HepG2 (cell line): Measurements from ENCODE around the gene KRT12. TPM values are rescaled to one million over a fixed set of nuclear protein-coding genes. Genes with fewer than 3 reads are reported as not detected.

Experiments used
- CCAR2 ChIP-seq: fragments of 200-400 bp; formaldehyde crosslinking; optimal IDR thresholded peaks from 2 replicates; pipeline ENCODE3; 2018; ENCODE audit warnings: low read depth, mild to moderate bottlenecking, low read length, moderate library complexity
- CEBPB ChIP-seq: IDR thresholded peaks from 2 replicates; pipeline ENCODE4 v1.6.1; 2011; ENCODE audit warnings: low read depth, low read length, improper control_type of control experiment, borderline replicate concordance
- EEA1 ChIP-seq: sonication (generic); formaldehyde crosslinking; IDR thresholded peaks from 2 replicates; pipeline ENCODE4 v1.5.1; 2020; ENCODE audit warnings: mild to moderate bottlenecking, missing genetic modification reagents, borderline replicate concordance
- KDM4B ChIP-seq: sonication (generic); formaldehyde crosslinking; IDR thresholded peaks from 2 replicates; pipeline ENCODE4 v1.4.0; 2020; ENCODE audit warnings: missing genetic modification reagents
- MED1 ChIP-seq: sonication (generic); formaldehyde crosslinking; IDR thresholded peaks from 2 replicates; pipeline ENCODE4 v1.4.0; 2020; ENCODE audit warnings: missing genetic modification reagents
- MED8 ChIP-seq: sonication (generic); formaldehyde crosslinking; IDR thresholded peaks from 2 replicates; pipeline ENCODE4 v1.8.1; 2023; ENCODE audit warnings: mild to moderate bottlenecking, missing genetic modification reagents; ENCODE audit not compliant: insufficient replicate concordance
- MEIS2 ChIP-seq: sonication (generic); formaldehyde crosslinking; IDR thresholded peaks from 2 replicates; pipeline ENCODE4 v1.9.0; 2021; ENCODE audit warnings: mild to moderate bottlenecking, missing genetic modification reagents
- NFE2 ChIP-seq: sonication (generic); formaldehyde crosslinking; IDR thresholded peaks from 2 replicates; pipeline ENCODE4 v1.4.0; 2020; ENCODE audit warnings: missing genetic modification reagents
- NR2F2 ChIP-seq: IDR thresholded peaks from 2 replicates; pipeline ENCODE4 v1.6.1; 2012; ENCODE audit warnings: low read depth, inconsistent platforms, borderline replicate concordance
- POGK ChIP-seq: sonication (generic); formaldehyde crosslinking; conservative IDR thresholded peaks from 2 replicates; pipeline ENCODE4 v1.8.0; 2022; ENCODE audit warnings: mild to moderate bottlenecking, moderate library complexity, missing genetic modification reagents
- SCMH1 ChIP-seq: sonication (generic); formaldehyde crosslinking; IDR thresholded peaks from 2 replicates; pipeline ENCODE4 v1.9.0; 2021; ENCODE audit warnings: missing genetic modification reagents, mild to moderate bottlenecking, borderline replicate concordance
- SP1 ChIP-seq, 2 experiments: fragments of 450-650 bp in 1 of 2; sonication (generic) in 1 of 2; formaldehyde crosslinking in 1 of 2; IDR thresholded peaks; 2 replicates each; pipeline versions ENCODE4 v1.4.0 to v1.6.1; 2016 to 2020; ENCODE audit warnings: missing genetic modification reagents in 1 of 2
- ZFY ChIP-seq: sonication (generic); formaldehyde crosslinking; IDR thresholded peaks from 2 replicates; pipeline ENCODE4 v1.4.0; 2020; ENCODE audit warnings: missing genetic modification reagents
- ZMAT3 ChIP-seq: sonication (generic); formaldehyde crosslinking; conservative IDR thresholded peaks from 2 replicates; pipeline ENCODE4 v1.7.0; 2021; ENCODE audit warnings: missing genetic modification reagents
- ZNF407 ChIP-seq: sonication (generic); formaldehyde crosslinking; IDR thresholded peaks from one replicate; pipeline ENCODE4 v1.5.1; 2020; ENCODE audit warnings: mild to moderate bottlenecking, missing genetic modification reagents; ENCODE audit errors: not compliant biosample characterization
- polyA plus RNA-seq, 8 experiments: library from polyadenylated mRNA; depleted of rRNA in 3 of 8; stranded (reverse) in 7 of 8; unstranded in 1 of 8; fragments of >200 nt; fragmentation: Illumina TruSeq in 4 of 8; extraction: Trizol in 4 of 8; gene quantifications; 2 replicates each; pipeline versions ENCODE4 v1.2.1 to v1.2.3, GENCODE V29; 2011 to 2016; ENCODE audit warnings: low read depth in 4 of 8, missing spikeins in 1 of 8, mixed read lengths in 1 of 8; ENCODE audit not compliant: insufficient read depth in 1 of 8
- total RNA-seq, 5 experiments: library from RNA; depleted of rRNA; stranded (reverse); fragments of >200 nt; fragmentation: Illumina TruSeq; extraction: Trizol; gene quantifications; 2 replicates each; pipeline ENCODE4 v1.2.3, GENCODE V29; 2016; ENCODE audit warnings: low read depth in 1 of 5
- TF ChIP-seq, protein P1 (sequence below): sonication (generic); formaldehyde crosslinking; conservative IDR thresholded peaks from 2 replicates; pipeline ENCODE4 v1.4.0; 2020; ENCODE audit warnings: missing genetic modification reagents

KRT12 gene
- total and polyA plus RNA-seq, 2 of the 13 experiments (the other 11 are each of a cell fraction or from before 2014, with no cell fraction given), result 0.07 to 0.09 TPM

DNA sequence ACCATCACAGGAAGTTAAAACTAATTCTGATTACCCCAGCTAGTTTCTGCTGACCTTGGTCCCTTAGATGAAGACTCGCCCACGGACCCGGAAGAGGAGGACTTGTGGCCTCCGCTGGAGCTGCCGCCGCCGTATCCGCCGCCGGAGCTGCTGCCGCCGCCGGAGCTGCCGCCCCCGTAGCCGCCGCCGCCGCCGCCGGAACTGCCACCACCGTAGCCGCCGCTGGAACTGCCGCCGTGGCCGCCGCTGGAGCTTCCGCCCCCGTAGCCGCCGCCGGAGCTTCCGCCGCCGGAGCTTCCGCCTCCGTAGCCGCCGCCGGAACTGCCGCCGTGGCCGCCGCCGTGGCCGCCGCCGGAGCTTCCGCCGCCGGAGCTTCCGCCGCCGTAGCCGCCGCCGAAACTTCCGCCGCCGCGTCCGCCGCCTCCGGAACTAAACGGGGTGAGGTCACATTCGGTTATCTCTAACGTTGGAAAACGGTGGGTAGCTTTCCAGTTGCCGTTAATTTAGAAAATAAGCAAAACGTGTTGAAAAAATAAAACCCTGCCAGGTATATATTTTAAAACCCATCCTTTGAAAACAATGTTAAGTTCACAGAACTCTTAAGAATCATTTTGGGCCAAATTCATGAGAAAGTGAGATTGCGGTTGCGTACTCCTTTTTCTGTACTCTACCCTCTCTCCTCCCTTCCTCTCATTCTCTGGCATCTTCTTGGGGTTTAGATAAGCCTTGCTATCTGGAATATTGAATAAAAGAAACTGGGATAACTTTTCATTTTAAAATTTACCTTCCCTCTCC, 48.1 kb downstream of the KRT12 start (continued):
- TF ChIP-seq POGK (no peak; the same call in 1 of the 2 replicates), CCAR2 (no peak), SP1 (IDR thresholded peaks at IDR 0.05) (no peak), SP1 (CRISPR knock-in tag; IDR thresholded peaks at IDR 0.05) (no peak), ZNF407 (CRISPR knock-in tag) (no peak), NFE2 (no peak), ZFY (CRISPR knock-in tag) (peak; percentile 37), KDM4B (CRISPR knock-in tag) (no peak), CEBPB (no peak), EEA1 (CRISPR knock-in tag) (0 out of 2 replicates have a peak, but pooled peaks have one; percentile 35), ZMAT3 (CRISPR knock-in tag) (0 out of 2 replicates have a peak, but pooled peaks have one; percentile 50), NR2F2 (no peak), SCMH1 (CRISPR knock-in tag) (no peak), MED1 (CRISPR knock-in tag) (no peak), MEIS2 (CRISPR knock-in tag) (no peak; the same call in 1 of the 2 replicates), MED8 (CRISPR knock-in tag) (no peak)
- TF ChIP-seq, protein P1, sequence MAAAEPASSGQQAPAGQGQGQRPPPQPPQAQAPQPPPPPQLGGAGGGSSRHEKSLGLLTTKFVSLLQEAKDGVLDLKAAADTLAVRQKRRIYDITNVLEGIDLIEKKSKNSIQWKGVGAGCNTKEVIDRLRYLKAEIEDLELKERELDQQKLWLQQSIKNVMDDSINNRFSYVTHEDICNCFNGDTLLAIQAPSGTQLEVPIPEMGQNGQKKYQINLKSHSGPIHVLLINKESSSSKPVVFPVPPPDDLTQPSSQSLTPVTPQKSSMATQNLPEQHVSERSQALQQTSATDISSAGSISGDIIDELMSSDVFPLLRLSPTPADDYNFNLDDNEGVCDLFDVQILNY, result no peak
